ENCODE measurements around the gene PGBD1.
A peak's percentile ranks its signal among the peaks of the same experiment; 100 is the strongest.

The PGBD1 gene

DNA sequence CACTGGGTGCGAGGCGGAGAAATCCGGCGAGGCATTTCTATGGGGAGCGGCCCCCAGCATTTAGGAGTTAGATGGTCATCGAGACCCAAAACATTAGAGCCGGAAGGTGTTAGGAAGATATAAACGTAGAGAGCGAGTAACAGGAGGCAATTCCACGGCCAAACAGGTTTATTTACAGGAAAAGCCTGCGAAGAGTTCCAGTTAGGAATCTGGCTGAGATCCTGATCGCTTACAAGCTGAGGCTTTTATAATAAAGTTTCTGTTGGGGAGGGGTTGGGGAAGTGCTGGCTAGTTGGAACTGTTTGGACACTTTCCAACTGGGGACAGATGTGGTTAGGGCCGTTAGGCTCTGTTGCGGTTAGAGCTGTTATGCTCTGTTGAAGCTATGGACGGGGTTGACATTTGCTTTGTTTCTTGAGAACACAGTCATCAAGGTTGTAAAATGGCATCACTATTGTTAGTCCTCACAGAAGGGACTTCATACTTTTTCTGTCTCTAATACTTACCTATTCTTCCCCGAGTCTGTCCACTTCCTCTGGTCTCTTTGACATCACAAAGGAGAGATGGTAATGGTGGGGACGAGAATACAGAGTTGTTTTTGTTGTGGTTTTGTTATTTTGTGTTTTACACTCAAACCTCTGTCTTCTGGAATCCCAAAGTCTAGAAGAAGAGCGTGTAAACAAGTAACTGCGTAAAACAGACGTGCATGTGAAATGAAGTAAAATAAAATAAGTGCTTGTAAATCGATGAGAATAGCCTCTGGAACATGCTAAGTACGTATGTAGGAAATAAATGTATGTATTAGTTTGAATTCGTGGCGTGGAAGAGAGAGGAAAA lies 55.1 kb downstream of the PGBD1 start:
- H3K27me3 Mint-ChIP-seq: no peaks in the 10 kb centered on the region
- H3K36me3 Mint-ChIP-seq: peaks cover 6% of the 10 kb centered on the region
- peaks cover 19% of the 10 kb centered on the region for H3K4me1 Mint-ChIP-seq
- H3K4me3 Mint-ChIP-seq: no peak overlapping the region
- H3K27ac Mint-ChIP-seq: no peak overlapping the region
- H3K9me3 Mint-ChIP-seq: peaks cover 7% of the 10 kb centered on the region
- ATAC-seq: peak; percentile 85

DNA sequence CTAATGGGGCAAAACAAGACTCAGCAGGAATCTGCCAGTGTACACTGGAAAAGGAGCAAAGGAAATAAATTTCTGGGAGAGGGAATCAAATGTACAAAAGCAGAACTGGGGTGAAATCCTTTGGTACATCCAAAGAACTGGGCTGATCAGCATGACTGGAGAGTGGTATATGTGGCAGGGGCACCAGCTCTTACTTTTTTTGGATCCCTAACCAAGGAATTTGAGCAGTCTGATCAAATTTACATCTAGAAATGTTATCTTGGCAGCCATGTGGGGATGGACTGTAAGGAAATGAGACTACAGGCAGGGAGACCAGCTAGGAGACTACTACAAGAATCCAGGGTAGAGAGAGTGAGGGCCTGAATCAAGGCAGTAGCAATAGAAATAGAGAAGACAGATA lies 55.7 kb downstream of the PGBD1 start:
- Mint-ChIP-seq H3K36me3 (peaks cover 6% of the 10 kb centered on the region), H3K27me3 (no peaks in the 10 kb centered on the region), H3K27ac (no peak overlapping the region), H3K4me3 (no peak overlapping the region), H3K4me1 (peaks cover 19% of the 10 kb centered on the region), H3K9me3 (peaks cover 7% of the 10 kb centered on the region)
- ATAC-seq: no peak

- no peak for ATAC-seq
- Mint-ChIP-seq H3K27me3 (no peaks in the 10 kb centered on the region), H3K9me3 (peaks cover 5% of the 10 kb centered on the region), H3K4me1 (no peaks in the 10 kb centered on the region), H3K4me3 (no peak overlapping the region), H3K27ac (no peak overlapping the region), H3K36me3 (peaks cover 6% of the 10 kb centered on the region)
Observed at GRCh38 chr6:28340310-28341095, 59.1 kb downstream of the PGBD1 start.

GRCh38 chr6:28343898-28344677 lies 62.7 kb downstream of the PGBD1 start:
- Mint-ChIP-seq H3K4me1 (no peaks in the 10 kb centered on the region), H3K36me3 (peaks cover 6% of the 10 kb centered on the region), H3K9me3 (peaks cover 5% of the 10 kb centered on the region), H3K4me3 (no peak overlapping the region), H3K27me3 (peaks cover 10% of the 10 kb centered on the region), H3K27ac (no peak overlapping the region)
- ATAC-seq: no peak

GRCh38 chr6:28345201-28345600 lies 63.8 kb downstream of the PGBD1 start:
- Mint-ChIP-seq H3K36me3 (peaks cover 10% of the 10 kb centered on the region), H3K4me3 (no peak overlapping the region), H3K9me3 (peaks cover 3% of the 10 kb centered on the region), H3K27me3 (peaks cover 10% of the 10 kb centered on the region), H3K27ac (no peak overlapping the region), H3K4me1 (peaks cover 10% of the 10 kb centered on the region)
- ATAC-seq: no peak

- Mint-ChIP-seq H3K9me3 (no peaks in the 10 kb centered on the region), H3K4me3 (no peak overlapping the region), H3K27ac (no peak overlapping the region), H3K4me1 (peaks cover 27% of the 10 kb centered on the region), H3K36me3 (peaks cover 11% of the 10 kb centered on the region), H3K27me3 (peaks cover 10% of the 10 kb centered on the region)
- ATAC-seq: no peak
Observed at GRCh38 chr6:28347119-28347518, 65.7 kb downstream of the PGBD1 start.

DNA sequence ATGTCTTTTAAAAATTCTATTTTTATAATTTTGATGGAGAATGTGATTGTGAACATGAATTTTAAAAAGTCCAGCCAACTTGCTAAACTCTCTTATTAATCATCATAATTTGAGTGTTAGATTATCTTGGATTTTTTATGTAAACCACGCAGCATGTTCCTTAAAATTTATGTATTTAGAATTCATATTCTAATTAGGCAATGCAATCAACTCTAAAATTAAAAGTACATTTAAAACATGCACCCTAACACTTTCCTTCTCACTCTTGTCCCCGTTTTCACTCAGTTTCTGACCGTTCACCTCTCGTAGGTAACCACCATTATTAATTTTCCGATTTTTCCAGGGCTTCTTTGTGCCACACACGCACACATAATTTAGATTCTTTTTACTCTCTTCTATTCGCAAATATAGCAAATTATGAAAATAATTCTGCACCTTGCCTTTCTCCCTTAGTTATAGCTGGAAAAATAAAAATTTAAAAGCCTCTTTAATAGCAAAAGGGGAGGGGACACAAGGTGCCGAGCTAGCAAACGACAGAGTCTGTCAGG lies 68.0 kb downstream of the PGBD1 start:
- Mint-ChIP-seq H3K9me3 (peaks cover 2% of the 10 kb centered on the region), H3K4me1 (peaks cover 33% of the 10 kb centered on the region), H3K4me3 (peak overlapping the region; percentile 99), H3K36me3 (peaks cover 18% of the 10 kb centered on the region), H3K27ac (peak overlapping the region; percentile 98), H3K27me3 (peaks cover 10% of the 10 kb centered on the region)
- ATAC-seq: no peak

GRCh38 chr6:28349892-28350737 lies 68.7 kb downstream of the PGBD1 start, which contains the start of gene ZKSCAN3:
ZKSCAN3 (plus strand) TSS chr6:28349947; CDS start chr6:28359587, 9,640 bp downstream.
- peak within 1 kb of the TSS; percentile 99 for H3K4me3 Mint-ChIP-seq
- peaks cover 10% of the 10 kb centered on the region for H3K27me3 Mint-ChIP-seq
- H3K27ac Mint-ChIP-seq: peak within 1 kb of the TSS; percentile 98
- peak; percentile 98 for ATAC-seq
- peaks cover 34% of the 10 kb centered on the region for H3K4me1 Mint-ChIP-seq
- peaks cover 18% of the 10 kb centered on the region for H3K36me3 Mint-ChIP-seq
- peaks cover 2% of the 10 kb centered on the region for H3K9me3 Mint-ChIP-seq

- H3K4me1 Mint-ChIP-seq: peaks cover 43% of the 10 kb centered on the region
- peaks cover 18% of the 10 kb centered on the region for H3K36me3 Mint-ChIP-seq
- no peak for ATAC-seq
- peaks cover 10% of the 10 kb centered on the region for H3K27me3 Mint-ChIP-seq
- no peak overlapping the region for H3K27ac Mint-ChIP-seq
- H3K9me3 Mint-ChIP-seq: peaks cover 2% of the 10 kb centered on the region
- H3K4me3 Mint-ChIP-seq: no peak overlapping the region
Observed at GRCh38 chr6:28351087-28351486, 69.7 kb downstream of the PGBD1 start.

- Mint-ChIP-seq H3K4me1 (peaks cover 48% of the 10 kb centered on the region), H3K4me3 (peak overlapping the region; percentile 45)
- ATAC-seq: no peak
Observed at GRCh38 chr6:28351493-28351925, 70.1 kb downstream of the PGBD1 start.

More at GRCh38 chr6:28351493-28351925, 70.1 kb downstream of the PGBD1 start:
- H3K27ac Mint-ChIP-seq: no peak overlapping the region
- H3K27me3 Mint-ChIP-seq: peaks cover 10% of the 10 kb centered on the region
- peaks cover 18% of the 10 kb centered on the region for H3K36me3 Mint-ChIP-seq
- H3K9me3 Mint-ChIP-seq: peaks cover 2% of the 10 kb centered on the region

Data from stimulated activated memory B cell treated with anti-CD40 and anti-IgM and Interleukin-4, amounts not matched to agents 10 μg/mL and 1 μg/mL and 100 μg/mL, for 72 hours (primary cell).